ENCODE results near the gene TUBB.
"Not testable (repeated sequence)": the region's sequence is repeated elsewhere in the genome, so short reads cannot be mapped to it uniquely, and the experiment has no call there.

DNA sequence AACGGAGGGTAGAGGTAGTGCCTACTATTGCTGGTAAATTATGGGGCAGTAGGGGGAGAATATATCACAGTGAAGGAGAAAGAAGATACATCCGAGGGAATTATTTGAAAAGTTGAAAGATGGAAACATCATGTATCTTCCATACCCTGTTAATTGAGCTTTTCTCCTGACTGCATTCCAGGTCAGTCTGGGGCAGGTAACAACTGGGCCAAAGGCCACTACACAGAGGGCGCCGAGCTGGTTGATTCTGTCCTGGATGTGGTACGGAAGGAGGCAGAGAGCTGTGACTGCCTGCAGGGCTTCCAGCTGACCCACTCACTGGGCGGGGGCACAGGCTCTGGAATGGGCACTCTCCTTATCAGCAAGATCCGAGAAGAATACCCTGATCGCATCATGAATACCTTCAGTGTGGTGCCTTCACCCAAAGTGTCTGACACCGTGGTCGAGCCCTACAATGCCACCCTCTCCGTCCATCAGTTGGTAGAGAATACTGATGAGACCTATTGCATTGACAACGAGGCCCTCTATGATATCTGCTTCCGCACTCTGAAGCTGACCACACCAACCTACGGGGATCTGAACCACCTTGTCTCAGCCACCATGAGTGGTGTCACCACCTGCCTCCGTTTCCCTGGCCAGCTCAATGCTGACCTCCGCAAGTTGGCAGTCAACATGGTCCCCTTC is 3.1 kb downstream of the TUBB start:
- TF ChIP-seq, protein P1, sequence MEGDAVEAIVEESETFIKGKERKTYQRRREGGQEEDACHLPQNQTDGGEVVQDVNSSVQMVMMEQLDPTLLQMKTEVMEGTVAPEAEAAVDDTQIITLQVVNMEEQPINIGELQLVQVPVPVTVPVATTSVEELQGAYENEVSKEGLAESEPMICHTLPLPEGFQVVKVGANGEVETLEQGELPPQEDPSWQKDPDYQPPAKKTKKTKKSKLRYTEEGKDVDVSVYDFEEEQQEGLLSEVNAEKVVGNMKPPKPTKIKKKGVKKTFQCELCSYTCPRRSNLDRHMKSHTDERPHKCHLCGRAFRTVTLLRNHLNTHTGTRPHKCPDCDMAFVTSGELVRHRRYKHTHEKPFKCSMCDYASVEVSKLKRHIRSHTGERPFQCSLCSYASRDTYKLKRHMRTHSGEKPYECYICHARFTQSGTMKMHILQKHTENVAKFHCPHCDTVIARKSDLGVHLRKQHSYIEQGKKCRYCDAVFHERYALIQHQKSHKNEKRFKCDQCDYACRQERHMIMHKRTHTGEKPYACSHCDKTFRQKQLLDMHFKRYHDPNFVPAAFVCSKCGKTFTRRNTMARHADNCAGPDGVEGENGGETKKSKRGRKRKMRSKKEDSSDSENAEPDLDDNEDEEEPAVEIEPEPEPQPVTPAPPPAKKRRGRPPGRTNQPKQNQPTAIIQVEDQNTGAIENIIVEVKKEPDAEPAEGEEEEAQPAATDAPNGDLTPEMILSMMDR (IDR thresholded peaks at IDR 0.05) = not testable (repeated sequence)
- not testable (repeated sequence) for TF ChIP-seq EZH2 (IDR thresholded peaks at IDR 0.05; ENCODE audit: borderline replicate concordance, insufficient read depth, low read depth, low read length, poor library complexity, severe bottlenecking)

Data from B cell (primary cell).